Measurements from ENCODE around the gene ZNF681.
"Not testable (repeated sequence)": the region's sequence is repeated elsewhere in the genome, so short reads cannot be mapped to it uniquely, and the experiment has no call there.

ZNF681 gene

GRCh38 chr19:23758187-23759074 lies at the start of gene ZNF681:
TSS of gene ZNF681 (minus strand) at chr19:23758891. CDS start at chr19:23758749, 142 bp downstream.
- peak; percentile 97 for FAIRE-seq

DNA sequence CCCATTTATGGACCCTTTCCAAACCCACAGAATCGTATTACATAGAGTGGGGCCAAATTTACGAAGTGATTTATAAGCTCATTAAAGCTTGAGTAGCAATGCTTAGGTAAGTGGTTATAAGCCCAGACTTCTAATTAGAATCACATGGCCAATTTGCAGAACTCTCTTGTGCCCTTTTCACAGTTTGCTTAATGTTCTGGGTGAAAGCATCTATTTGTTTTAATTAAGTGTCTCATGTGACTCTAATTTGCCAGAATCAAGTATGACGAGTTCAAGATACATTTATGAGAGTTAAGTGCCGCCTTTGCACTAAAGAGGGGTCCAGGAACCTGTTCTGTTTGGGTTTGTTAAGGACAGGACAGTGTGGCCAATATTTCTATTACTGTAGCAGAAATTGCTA lies 46.0 kb upstream of the ZNF681 start:
- no peak for FAIRE-seq

DNA sequence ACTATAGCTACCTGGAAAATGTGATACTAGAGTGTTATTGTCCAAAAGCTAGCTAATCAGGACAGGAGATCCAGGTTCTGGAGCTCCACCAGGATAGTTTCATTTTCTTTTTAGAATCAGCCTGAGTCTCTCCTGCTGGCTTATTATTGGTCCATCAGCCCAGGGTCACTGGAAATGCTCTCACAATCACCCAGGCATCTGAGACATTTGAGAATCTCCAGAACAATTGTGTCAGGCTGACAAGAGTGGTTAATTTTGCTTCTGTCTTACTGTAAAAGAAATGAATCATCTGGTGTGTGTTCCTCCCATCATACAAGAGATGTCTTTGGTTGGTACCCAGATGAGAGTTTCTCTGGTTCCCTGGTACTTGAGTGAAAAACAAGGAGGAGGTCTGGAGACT lies 43.6 kb upstream of the ZNF681 start:
- FAIRE-seq, result no peak

- no peak for FAIRE-seq
Measured at GRCh38 chr19:23801803-23802202, 43.1 kb upstream of the ZNF681 start.

GRCh38 chr19:23800868-23801267 lies 42.2 kb upstream of the ZNF681 start:
- no peak for FAIRE-seq

DNA sequence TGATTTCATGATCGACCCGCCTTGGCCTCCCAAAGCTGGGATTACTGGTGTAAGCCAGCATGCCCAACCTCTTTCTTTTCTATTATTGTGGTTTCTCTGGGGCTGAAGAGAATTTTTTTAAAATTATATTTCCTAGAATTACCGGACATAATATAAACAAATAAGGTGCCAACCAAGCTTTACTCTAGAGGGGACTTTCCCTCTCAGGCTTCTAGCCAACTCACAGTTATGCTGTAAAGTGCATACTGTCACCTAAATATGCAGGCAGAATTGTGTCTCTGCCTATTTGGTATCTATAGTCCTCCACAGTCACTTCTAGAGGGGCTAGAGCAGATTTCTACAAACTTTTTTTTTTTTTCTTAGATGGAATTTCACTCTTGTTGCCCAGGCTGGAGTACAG lies 41.6 kb upstream of the ZNF681 start:
- no peak for FAIRE-seq

DNA sequence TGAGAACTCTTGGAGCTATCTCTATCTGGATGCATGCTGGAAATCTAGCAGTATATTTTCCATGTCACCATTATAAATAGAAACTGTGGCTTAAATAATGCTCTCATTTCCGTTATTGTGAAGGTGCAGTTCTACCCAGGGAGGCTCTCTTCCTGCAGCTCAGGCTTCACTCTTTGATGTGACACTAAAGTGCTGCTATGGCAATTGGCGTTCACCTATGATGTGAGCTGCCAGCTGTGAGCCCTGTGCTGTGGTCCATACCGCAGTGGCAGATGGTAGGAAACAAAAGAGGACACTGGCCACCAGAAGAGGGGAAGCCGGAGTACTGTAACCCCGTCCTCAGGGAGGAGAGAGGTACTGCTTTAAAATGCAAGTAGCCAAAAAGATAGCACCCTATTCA lies 40.6 kb upstream of the ZNF681 start:
- FAIRE-seq, result no peak

- FAIRE-seq, result no peak
Measured at GRCh38 chr19:23795462-23795861, 36.8 kb upstream of the ZNF681 start.

GRCh38 chr19:23792784-23793183 lies 34.1 kb upstream of the ZNF681 start:
- no peak for FAIRE-seq

GRCh38 chr19:23790641-23791488 lies 32.2 kb upstream of the ZNF681 start:
- no peak for FAIRE-seq

GRCh38 chr19:23789246-23789645 lies 30.6 kb upstream of the ZNF681 start:
- FAIRE-seq, result no peak

DNA sequence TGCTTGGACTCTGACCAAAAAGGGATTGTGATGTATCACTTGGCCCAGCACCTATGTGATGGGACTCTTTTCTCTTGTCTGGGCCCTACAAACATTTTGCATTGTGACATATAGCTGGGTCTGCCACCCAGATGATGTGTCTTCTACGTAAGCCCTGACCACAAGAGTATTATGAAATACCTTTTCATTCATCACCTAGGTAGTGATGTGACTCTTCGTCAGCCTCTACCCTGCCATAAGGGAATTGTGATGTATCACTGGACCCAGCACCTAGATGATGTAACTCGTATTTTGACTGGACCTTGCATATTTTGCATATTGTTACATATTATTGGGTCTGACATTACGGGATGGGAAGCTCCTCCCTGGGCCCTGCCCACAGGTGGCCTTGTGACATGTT lies 29.7 kb upstream of the ZNF681 start:
- no peak for FAIRE-seq

DNA sequence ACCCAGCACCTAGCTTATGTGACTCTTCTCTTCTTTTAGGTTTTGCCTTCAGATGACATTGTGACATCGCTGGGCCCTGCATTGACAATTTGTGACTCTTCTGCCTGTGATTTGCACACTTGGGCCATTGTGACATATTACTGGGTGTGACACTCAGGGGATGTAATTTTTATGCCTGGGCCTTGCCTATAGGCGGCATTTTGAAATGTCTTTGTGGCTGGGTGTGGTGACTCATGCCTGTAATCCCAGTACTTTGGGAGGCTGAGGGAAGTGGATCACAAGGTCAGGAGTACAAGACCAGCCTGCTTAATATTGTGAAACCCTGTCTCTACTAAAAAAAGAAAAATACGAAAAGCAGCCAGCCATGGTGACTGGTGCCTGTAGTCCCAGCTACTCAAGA lies 28.4 kb upstream of the ZNF681 start:
- no peak for FAIRE-seq

- no peak for FAIRE-seq
Measured at GRCh38 chr19:23785982-23786381, 27.3 kb upstream of the ZNF681 start.

GRCh38 chr19:23784274-23784673 lies 25.6 kb upstream of the ZNF681 start:
- no peak for FAIRE-seq

GRCh38 chr19:23783636-23784035 lies 24.9 kb upstream of the ZNF681 start:
- FAIRE-seq, result no peak

- no peak for FAIRE-seq
Measured at GRCh38 chr19:23779645-23780044, 21.0 kb upstream of the ZNF681 start.

- FAIRE-seq, result no peak
Measured at GRCh38 chr19:23778566-23778965, 19.9 kb upstream of the ZNF681 start.

DNA sequence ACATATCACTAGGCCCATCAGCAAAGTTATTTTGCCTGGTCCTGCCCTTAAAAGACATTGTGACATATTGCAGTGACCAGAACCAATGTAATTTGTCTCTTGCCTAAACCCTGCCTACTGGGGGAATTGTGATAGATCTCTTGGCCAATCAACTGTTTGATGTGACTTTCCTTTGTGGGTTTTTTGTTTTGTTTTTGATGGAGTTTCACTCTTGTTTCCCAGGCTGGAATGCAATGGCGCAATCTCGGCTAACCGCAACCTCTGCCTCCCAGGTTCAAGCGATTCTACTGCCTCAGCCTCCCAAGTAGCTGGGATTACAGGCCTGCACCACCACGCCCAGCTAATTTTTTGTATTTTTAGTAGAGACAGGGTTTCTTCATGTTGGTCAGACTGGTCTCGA lies 19.3 kb upstream of the ZNF681 start:
- not testable (repeated sequence) for FAIRE-seq

GRCh38 chr19:23777216-23777615 lies 18.5 kb upstream of the ZNF681 start:
- FAIRE-seq, result no peak

GRCh38 chr19:23776507-23777205 lies 18.0 kb upstream of the ZNF681 start:
- no peak for FAIRE-seq

DNA sequence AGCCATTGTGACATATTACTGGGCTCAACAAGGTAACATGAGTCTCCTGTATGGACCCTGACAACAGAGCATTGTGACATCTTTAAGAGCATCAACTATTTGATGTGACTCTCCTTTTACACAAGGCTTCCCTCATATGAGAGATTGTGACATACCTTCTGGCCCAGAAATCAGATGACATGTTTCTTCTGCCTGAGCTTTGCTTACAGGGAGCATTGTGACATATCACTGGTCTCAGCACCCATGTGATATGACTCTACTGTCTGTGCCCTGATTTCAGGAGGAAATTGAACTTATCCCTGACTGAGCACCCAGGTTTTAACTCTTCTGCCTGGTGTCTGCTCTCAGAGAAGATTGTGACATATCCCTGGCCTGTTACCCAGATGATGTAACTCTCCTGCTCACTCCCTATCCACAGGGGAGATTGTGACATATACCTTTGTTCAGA lies 15.9 kb upstream of the ZNF681 start:
- FAIRE-seq, result no peak

GRCh38 chr19:23774106-23774505 lies 15.4 kb upstream of the ZNF681 start:
- FAIRE-seq, result no peak

Data from G401.6 (cell line).